Mesendoderm (in vitro differentiated cells): ENCODE data around the gene PYGB.
A peak's percentile ranks its signal among the peaks of the same experiment; 100 is the strongest.

Experiments
- DNase-seq: peaks from one replicate; pipeline ENCODE4 v3.0.0; 2013
- H2AK5ac ChIP-seq: 2 replicates; pipeline ENCODE4 v1.6.1; 2013; ENCODE audit warnings: low read length, inconsistent platforms
- H2BK120ac ChIP-seq: 2 replicates; pipeline ENCODE4 v1.6.1; 2013; ENCODE audit warnings: low read depth, mild to moderate bottlenecking, low read length, moderate library complexity, mixed read lengths
- H2BK15ac ChIP-seq: replicated peaks from 2 replicates; pipeline ENCODE4 v1.6.1; 2013; ENCODE audit warnings: low read depth, mild to moderate bottlenecking, moderate library complexity
- H2BK5ac ChIP-seq: 2 replicates; pipeline ENCODE4 v1.6.1; 2013; ENCODE audit warnings: low read length, inconsistent platforms
- H3K18ac ChIP-seq: 2 replicates; pipeline ENCODE4 v1.6.1; 2013; ENCODE audit warnings: mild to moderate bottlenecking, low read length, mixed read lengths
- H3K23ac ChIP-seq: one replicate; pipeline ENCODE4 v1.6.1; 2013; ENCODE audit warnings: low read length
- H3K27ac ChIP-seq: 2 replicates; pipeline ENCODE4 v1.5.1; 2013; ENCODE audit warnings: low read depth, mild to moderate bottlenecking, inconsistent platforms, low read length, moderate library complexity
- H3K27me3 ChIP-seq: 2 replicates; pipeline ENCODE4 v1.6.1; 2013; ENCODE audit warnings: low read length, control low read depth, mild to moderate bottlenecking, inconsistent platforms; ENCODE audit not compliant: insufficient read depth, poor library complexity
- H3K36me3 ChIP-seq: 2 replicates; pipeline ENCODE4 v1.6.1; 2013; ENCODE audit warnings: low read length, inconsistent platforms; ENCODE audit not compliant: control insufficient read depth, insufficient read depth
- H3K4ac ChIP-seq: one replicate; pipeline ENCODE4 v1.6.1; 2013; ENCODE audit warnings: low read depth, mild to moderate bottlenecking, low read length, moderate library complexity
- H3K4me1 ChIP-seq: 2 replicates; pipeline ENCODE4 v1.6.1; 2013; ENCODE audit warnings: low read depth, low read length, inconsistent platforms; ENCODE audit not compliant: control insufficient read depth
- H3K4me2 ChIP-seq: 2 replicates; pipeline ENCODE4 v1.6.1; 2013; ENCODE audit warnings: low read length
- H3K4me3 ChIP-seq: 2 replicates; pipeline ENCODE4 v1.5.1; 2013; ENCODE audit warnings: mild to moderate bottlenecking, low read length
- H3K56ac ChIP-seq: one replicate; pipeline ENCODE4 v1.6.1; 2013; ENCODE audit warnings: low read length
- H3K79me1 ChIP-seq: 2 replicates; pipeline ENCODE4 v1.6.1; 2013; ENCODE audit warnings: low read length, inconsistent platforms
- H3K79me2 ChIP-seq: 2 replicates; pipeline ENCODE4 v1.6.1; 2013; ENCODE audit warnings: mild to moderate bottlenecking, low read length; ENCODE audit not compliant: control insufficient read depth, insufficient read depth
- H3K9ac ChIP-seq: 2 replicates; pipeline ENCODE4 v1.6.1; 2013; ENCODE audit warnings: low read length, inconsistent platforms
- H4K5ac ChIP-seq: one replicate; pipeline ENCODE4 v1.6.1; 2013; ENCODE audit warnings: low read length
- H4K8ac ChIP-seq: one replicate; pipeline ENCODE4 v1.6.1; 2013; ENCODE audit warnings: low read depth, mild to moderate bottlenecking, control low read depth, low read length, moderate library complexity
- WGBS: extraction: QIAGEN DNeasy Blood & Tissue Kit; methylation state at CpG from one replicate; pipeline ENCODE4 v1.1.7; 2013; ENCODE audit warnings: low lambda C conversion rate, missing lambda C conversion rate; ENCODE audit not compliant: insufficient coverage; ENCODE audit errors: extremely low coverage; 5-methylcytosine and 5-hydroxymethylcytosine counted together

Gene PYGB

GRCh38 chr20:25299806-25300205 lies 51.9 kb downstream of the PYGB start:
- H3K27me3 ChIP-seq = no peaks in the 10 kb centered on the region
- WGBS = no CpG with 5 or more reads among the region's 9 CpGs

GRCh38 chr20:25300496-25301170 lies 52.7 kb downstream of the PYGB start:
- Histone ChIP-seq H3K9ac (no peak overlapping the region), H3K4me1 (no peaks in the 10 kb centered on the region), H3K56ac (no peak overlapping the region), H3K79me1 (no peaks in the 10 kb centered on the region), H4K8ac (no peak overlapping the region), H4K5ac (no peak overlapping the region), H2BK5ac (no peak overlapping the region), H2BK120ac (no peak overlapping the region), H2AK5ac (no peak overlapping the region), H2BK15ac (no peak overlapping the region), H3K36me3 (peaks cover 2% of the 10 kb centered on the region), H3K27me3 (no peaks in the 10 kb centered on the region), H3K23ac (no peak overlapping the region), H3K18ac (no peak overlapping the region), H3K27ac (no peak overlapping the region), H3K4me2 (no peak overlapping the region), H3K4ac (no peak overlapping the region), H3K79me2 (no peaks in the 10 kb centered on the region), H3K4me3 (no peak overlapping the region)
- WGBS = no CpG with 5 or more reads among the region's 13 CpGs
- peak; percentile 55 for DNase-seq

More at GRCh38 chr20:25299806-25300205, 51.9 kb downstream of the PYGB start:
- Histone ChIP-seq H3K23ac (no peak overlapping the region), H4K5ac (no peak overlapping the region), H3K4me1 (no peaks in the 10 kb centered on the region), H3K18ac (no peak overlapping the region), H3K4me2 (no peak overlapping the region), H3K4me3 (no peak overlapping the region), H3K56ac (no peak overlapping the region), H3K79me2 (no peaks in the 10 kb centered on the region), H3K79me1 (no peaks in the 10 kb centered on the region), H3K4ac (no peak overlapping the region), H2BK5ac (no peak overlapping the region), H4K8ac (no peak overlapping the region), H2BK15ac (no peak overlapping the region), H2AK5ac (no peak overlapping the region), H3K36me3 (peaks cover 2% of the 10 kb centered on the region), H3K9ac (no peak overlapping the region), H2BK120ac (no peak overlapping the region), H3K27ac (no peak overlapping the region)
- peak; percentile 16 for DNase-seq

GRCh38 chr20:25301357-25301920 lies 53.6 kb downstream of the PYGB start:
- DNase-seq = no peak
- H3K9ac ChIP-seq = no peak overlapping the region
- no peak overlapping the region for H3K23ac ChIP-seq
- no peaks in the 10 kb centered on the region for H3K79me2 ChIP-seq
- no peak overlapping the region for H2BK5ac ChIP-seq
- no peak overlapping the region for H4K8ac ChIP-seq
- H3K4me1 ChIP-seq = no peaks in the 10 kb centered on the region
- no peak overlapping the region for H2AK5ac ChIP-seq
- no peaks in the 10 kb centered on the region for H3K79me1 ChIP-seq
- H3K27me3 ChIP-seq = no peaks in the 10 kb centered on the region
- no peak overlapping the region for H3K4me2 ChIP-seq
- H3K18ac ChIP-seq = no peak overlapping the region
- no peak overlapping the region for H3K27ac ChIP-seq
- H3K56ac ChIP-seq = no peak overlapping the region
- H4K5ac ChIP-seq = no peak overlapping the region
- H3K4ac ChIP-seq = no peak overlapping the region
- H2BK15ac ChIP-seq = no peak overlapping the region
- H2BK120ac ChIP-seq = no peak overlapping the region
- WGBS = no CpG with 5 or more reads among the region's 9 CpGs
- H3K36me3 ChIP-seq = peaks cover 2% of the 10 kb centered on the region
- no peak overlapping the region for H3K4me3 ChIP-seq

GRCh38 chr20:25302596-25302995 lies 54.7 kb downstream of the PYGB start:
- DNase-seq = no peak
- H3K56ac ChIP-seq = no peak overlapping the region
- no peak overlapping the region for H3K4ac ChIP-seq
- H2BK15ac ChIP-seq = no peak overlapping the region
- no peak overlapping the region for H2BK120ac ChIP-seq
- no peaks in the 10 kb centered on the region for H3K36me3 ChIP-seq
- no peak overlapping the region for H2AK5ac ChIP-seq
- no peak overlapping the region for H3K4me2 ChIP-seq
- no peak overlapping the region for H4K8ac ChIP-seq
- no peak overlapping the region for H3K27ac ChIP-seq
- H3K79me2 ChIP-seq = no peaks in the 10 kb centered on the region
- WGBS = no CpG with 5 or more reads among the region's 6 CpGs
- H3K4me3 ChIP-seq = no peak overlapping the region
- no peak overlapping the region for H2BK5ac ChIP-seq
- no peak overlapping the region for H4K5ac ChIP-seq
- H3K79me1 ChIP-seq = no peaks in the 10 kb centered on the region
- H3K18ac ChIP-seq = no peak overlapping the region
- H3K9ac ChIP-seq = no peak overlapping the region
- H3K4me1 ChIP-seq = no peaks in the 10 kb centered on the region
- no peaks in the 10 kb centered on the region for H3K27me3 ChIP-seq
- no peak overlapping the region for H3K23ac ChIP-seq

GRCh38 chr20:25303292-25304024 lies 55.6 kb downstream of the PYGB start:
- Histone ChIP-seq H4K8ac (no peak overlapping the region), H3K36me3 (no peaks in the 10 kb centered on the region), H4K5ac (no peak overlapping the region), H3K27me3 (no peaks in the 10 kb centered on the region), H3K4me3 (no peak overlapping the region), H3K4me2 (no peak overlapping the region), H3K4me1 (no peaks in the 10 kb centered on the region), H3K9ac (no peak overlapping the region), H2AK5ac (no peak overlapping the region), H3K23ac (no peak overlapping the region), H3K56ac (no peak overlapping the region), H3K79me1 (no peaks in the 10 kb centered on the region), H3K79me2 (no peaks in the 10 kb centered on the region), H3K27ac (no peak overlapping the region), H2BK120ac (no peak overlapping the region), H3K18ac (no peak overlapping the region), H2BK15ac (no peak overlapping the region), H2BK5ac (no peak overlapping the region), H3K4ac (no peak overlapping the region)
- no CpG with 5 or more reads among the region's 12 CpGs for WGBS
- no peak for DNase-seq
